GM18502 (cell line): ENCODE results near the gene BCAS1.
A peak's percentile ranks its signal among the peaks of the same experiment; 100 is the strongest.

Experiments
- ATAC-seq: cut with Tn5 transposase; IDR thresholded peaks from one replicate; pipeline ENCODE4 v1.9.1; 2021; ENCODE audit warnings: mild to moderate bottlenecking; ENCODE audit not compliant: unreplicated experiment, poor library complexity

The BCAS1 gene

GRCh38 chr20:53950578-53950977, 119.8 kb downstream of the BCAS1 start:
- ATAC-seq = no peak

DNA sequence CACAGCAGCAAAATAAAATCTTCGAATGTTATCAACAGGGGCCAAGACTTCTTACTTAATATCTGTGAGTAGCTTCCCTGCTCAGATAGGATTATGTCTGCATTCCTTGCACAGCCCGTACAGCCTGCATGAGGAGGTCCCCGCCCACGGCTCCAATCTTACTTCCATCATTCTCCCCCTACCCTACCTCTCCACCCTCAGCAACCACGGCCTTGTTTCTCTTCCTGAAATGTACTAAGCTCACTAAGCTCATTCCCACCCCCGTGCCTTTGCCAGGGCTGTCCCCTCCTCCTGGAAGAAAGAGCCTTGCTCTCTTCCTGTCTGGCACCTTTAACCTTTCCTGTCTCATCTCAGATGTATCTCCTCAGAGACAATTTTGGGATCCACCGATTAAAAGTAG, 120.4 kb downstream of the BCAS1 start:
- no peak for ATAC-seq

- peak; percentile 94 for ATAC-seq
These were observed 121.0 kb downstream of the BCAS1 start for GRCh38 chr20:53949319-53949839.

- peak; percentile 52 for ATAC-seq
These were observed 121.7 kb downstream of the BCAS1 start for GRCh38 chr20:53948383-53949318.

GRCh38 chr20:53947501-53948195, 122.7 kb downstream of the BCAS1 start:
- ATAC-seq = no peak

DNA sequence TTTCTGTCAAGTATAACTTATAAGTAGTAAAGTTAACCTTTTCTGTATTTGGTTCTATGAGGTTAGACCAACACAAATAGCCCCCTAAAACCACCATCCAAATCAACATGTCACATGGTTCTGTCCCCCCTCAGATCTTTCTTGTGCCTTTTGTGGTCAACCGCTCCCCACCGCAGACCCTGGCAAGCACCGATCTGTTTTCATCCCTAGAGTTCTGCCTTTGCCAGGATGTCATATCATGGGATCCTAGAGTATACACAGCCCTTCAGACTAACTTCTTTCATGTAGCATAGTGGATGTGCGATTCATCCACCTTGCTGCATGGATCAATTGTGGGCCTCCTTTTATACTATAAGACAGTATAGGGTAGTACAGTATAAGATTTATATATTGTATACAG, 124.3 kb downstream of the BCAS1 start:
- ATAC-seq = no peak

GRCh38 chr20:53945478-53945877, 124.9 kb downstream of the BCAS1 start:
- ATAC-seq = no peak

- no peak for ATAC-seq
These were observed 125.6 kb downstream of the BCAS1 start for GRCh38 chr20:53944796-53945195.

DNA sequence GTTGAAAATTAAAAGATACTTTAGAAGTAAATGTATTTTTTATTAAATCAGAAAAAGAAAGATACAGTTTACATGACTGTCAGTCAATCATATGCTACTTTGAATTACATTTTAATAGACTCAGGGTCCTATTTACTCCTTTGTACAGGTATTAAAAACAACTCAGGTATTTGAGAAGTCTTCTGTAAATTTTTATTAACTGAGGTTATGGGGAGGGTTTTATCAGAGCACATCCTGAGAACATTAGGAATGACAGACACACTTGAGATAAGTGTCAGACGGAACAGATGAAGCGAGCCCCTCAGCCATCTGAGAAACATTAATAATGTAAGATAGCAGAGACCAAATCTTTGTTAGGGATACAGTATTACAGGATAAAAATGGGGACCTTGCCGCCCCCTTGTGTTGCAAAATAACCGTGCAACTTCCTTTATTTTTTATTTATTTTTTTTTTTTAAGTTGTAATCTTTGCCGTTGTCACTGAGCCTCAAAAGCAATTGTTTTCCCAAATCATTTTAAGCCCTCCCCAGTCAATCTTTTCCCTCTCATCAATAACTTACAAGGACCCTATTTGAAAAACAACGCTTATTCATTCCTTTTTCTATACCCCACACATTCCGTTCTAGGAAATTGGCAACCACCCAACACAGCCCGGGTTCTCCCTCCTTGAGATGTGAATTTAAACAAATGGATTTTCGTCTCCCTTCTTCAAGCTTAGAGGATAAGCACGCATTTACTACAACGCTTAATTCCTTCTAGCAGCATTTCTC, 126.7 kb downstream of the BCAS1 start:
- no peak for ATAC-seq

DNA sequence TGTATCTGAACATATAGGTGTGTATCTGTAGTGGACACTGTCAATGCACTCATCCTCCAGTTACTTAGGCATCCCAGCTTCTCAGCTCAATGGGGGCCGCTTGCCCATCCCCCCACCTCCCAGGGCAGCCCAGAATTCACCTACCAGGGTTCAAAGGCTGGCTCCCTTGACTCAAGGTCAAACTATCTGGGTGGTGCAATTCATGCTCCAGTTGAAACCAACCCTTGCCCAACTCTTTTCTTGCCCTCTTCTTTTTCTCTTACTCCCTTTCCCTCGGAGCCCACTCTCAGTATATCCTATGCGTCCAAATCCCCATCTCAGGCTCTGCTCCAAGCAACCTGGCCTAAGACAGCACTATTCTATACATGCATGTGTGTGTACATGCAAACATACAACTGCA, 127.4 kb downstream of the BCAS1 start:
- ATAC-seq = no peak

DNA sequence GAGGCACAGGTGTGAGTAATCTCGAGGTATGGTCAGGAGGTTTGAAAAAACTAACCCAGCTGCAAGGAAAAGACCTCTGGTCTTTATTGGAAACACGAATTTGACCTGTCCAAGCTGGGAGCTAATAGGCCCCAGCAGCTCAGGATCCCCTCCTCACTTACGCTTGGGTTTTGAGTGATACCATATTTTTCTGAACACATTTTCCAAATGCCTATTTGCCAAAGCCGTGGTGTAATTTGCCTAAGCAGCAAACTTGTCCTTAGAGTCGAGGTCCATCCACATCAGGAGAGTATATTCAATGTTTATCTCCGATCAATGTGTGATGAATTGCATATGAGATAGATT, 128.0 kb downstream of the BCAS1 start:
- ATAC-seq = no peak

DNA sequence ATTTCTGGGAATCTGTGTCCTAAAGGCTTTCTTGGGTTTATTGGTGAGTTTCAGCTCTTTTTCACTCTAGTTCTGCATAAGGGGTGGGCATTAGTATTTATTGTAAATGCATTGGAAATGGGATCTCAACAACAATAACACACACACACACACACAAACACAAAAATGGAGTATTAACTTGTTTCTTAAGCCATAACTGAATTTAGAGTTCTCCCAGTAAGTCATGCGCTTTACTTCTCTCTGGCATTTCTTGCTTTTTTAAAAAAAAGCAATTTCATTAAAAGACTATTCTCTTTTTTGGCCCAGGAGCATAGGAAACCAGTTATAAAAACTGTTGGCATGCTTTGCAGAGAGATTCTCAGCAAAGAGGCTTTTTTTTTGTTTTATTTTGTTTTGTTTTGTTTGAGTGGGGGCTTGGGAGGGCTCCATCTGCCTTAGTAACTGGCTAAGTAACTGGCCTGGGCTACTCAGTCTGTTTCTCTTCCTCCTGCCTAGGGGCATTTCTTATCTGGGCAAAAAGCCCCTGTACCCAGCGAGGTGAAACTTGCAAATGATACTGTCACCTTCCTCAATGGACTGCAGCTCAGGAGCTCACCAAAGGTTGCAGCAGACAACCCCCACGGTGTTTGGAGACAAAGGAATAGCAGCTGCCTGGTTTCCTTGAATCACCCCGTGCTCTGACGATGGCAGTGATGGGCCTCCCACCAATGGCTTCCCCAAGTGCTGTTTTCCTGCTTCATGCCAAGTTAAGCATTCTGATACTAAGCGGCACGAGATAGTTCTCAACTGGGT, 128.5 kb downstream of the BCAS1 start:
- ATAC-seq = peak; percentile 53

DNA sequence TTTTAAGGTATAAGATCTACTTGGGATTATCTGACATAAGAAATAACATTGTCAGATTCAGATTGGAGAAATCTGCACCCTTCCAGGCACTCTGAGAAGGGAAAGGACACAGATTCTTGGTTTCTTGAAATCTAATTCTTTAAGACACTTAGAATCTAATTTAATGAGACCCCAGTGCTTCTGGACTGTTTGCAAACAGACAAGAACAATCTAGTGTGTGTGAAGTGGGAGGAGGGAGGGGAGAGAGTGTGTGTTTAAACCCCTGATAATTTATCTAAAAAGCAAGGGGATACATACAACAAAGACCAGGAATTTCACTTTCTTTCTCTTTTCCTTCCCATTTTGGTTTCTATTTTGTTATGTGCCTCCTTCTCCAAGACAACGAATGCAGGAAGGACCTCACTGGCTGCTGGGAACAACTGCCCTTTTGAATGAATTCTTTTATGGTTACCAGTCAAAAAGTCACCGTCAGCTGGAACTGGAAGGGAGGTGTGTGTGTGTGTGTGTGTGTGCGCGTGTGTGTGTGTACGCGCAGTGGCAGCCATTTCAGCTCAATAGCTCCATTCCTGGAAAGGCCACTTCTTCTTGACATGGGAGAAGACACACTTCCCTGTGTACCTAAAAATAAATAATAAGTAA, 129.4 kb downstream of the BCAS1 start:
- no peak for ATAC-seq

GRCh38 chr20:53940360-53940702, 130.1 kb downstream of the BCAS1 start:
- ATAC-seq = no peak

GRCh38 chr20:53939572-53940359, 130.6 kb downstream of the BCAS1 start:
- peak; percentile 55 for ATAC-seq

DNA sequence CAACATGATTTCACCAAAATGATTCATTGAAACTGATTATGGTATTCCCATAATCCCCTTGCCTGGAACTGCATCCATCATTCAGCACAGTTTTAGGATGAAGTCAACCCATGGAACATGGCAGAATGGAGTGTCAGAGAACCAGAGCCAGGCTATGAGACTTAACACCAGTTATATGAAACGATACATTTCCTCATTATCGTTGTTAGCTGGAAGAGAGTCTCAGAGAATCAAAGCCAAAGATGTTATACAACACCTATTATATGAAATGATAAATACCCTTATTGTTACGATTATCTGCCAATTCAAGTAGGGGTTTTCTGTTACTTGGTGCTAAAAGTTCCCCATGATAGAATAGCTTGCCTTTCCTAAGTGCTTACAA, 131.2 kb downstream of the BCAS1 start:
- no peak for ATAC-seq

- ATAC-seq = no peak
These were observed 131.7 kb downstream of the BCAS1 start for GRCh38 chr20:53938739-53939138.

DNA sequence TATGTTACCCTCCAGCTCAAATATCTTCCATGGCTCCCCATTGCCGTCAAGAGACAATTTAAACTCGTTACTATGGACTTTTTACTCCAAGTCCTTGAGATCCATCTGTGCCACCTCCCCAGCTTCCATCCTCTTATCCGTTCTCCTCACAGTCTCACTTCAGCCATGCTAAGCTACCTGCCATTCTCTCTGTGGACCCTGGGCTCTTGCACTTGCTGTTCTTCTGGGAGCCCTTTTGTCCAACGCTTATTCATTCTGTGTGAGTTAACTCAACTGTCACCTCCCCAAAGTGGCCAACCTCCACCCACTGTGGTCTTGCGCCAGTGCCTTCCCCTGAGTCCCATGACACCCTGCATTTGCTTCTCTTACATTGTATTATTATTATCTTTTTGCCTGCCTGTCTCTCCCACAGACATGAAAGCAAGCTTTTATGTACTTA, 132.4 kb downstream of the BCAS1 start:
- no peak for ATAC-seq

DNA sequence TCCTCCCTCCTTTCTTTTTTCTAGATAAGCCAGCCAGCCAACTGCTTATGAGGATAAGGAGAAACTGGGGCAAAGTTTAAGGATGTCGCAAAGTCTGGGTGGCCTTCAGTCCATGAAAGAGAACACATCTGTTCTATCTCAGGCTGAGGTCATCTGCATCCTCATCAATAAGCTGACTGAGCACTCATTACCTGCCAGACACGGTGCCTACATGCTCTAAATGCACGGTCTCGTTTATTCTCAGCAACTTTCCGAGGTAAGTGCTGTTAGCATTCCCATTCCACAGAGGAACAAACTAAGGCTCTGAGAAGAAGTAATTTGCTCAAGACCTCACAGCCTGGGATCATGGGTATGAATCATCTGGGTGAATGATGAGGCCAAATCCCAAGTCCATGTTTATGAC, 133.1 kb downstream of the BCAS1 start:
- ATAC-seq = no peak
